ES-I3 (cell line): ENCODE results near the gene NALCN.

Source experiments
- H3K36me3 ChIP-seq: 2 replicates; pipeline ENCODE4 v1.6.1; 2013; ENCODE audit warnings: mild to moderate bottlenecking, low read length, control low read depth, moderate library complexity; ENCODE audit not compliant: insufficient read depth
- H3K4me1 ChIP-seq: 2 replicates; pipeline ENCODE4 v1.6.1; 2013; ENCODE audit warnings: mild to moderate bottlenecking, control low read depth, low read length; ENCODE audit not compliant: insufficient read depth
- H3K9ac ChIP-seq: 2 replicates; pipeline ENCODE4 v1.6.1; 2013; ENCODE audit warnings: low read depth, mild to moderate bottlenecking, low read length, moderate library complexity
- H3K9me3 ChIP-seq: 2 replicates; pipeline ENCODE4 v1.6.1; 2013; ENCODE audit warnings: mild to moderate bottlenecking, low read length, moderate library complexity; ENCODE audit not compliant: control insufficient read depth, insufficient read depth

NALCN gene

DNA sequence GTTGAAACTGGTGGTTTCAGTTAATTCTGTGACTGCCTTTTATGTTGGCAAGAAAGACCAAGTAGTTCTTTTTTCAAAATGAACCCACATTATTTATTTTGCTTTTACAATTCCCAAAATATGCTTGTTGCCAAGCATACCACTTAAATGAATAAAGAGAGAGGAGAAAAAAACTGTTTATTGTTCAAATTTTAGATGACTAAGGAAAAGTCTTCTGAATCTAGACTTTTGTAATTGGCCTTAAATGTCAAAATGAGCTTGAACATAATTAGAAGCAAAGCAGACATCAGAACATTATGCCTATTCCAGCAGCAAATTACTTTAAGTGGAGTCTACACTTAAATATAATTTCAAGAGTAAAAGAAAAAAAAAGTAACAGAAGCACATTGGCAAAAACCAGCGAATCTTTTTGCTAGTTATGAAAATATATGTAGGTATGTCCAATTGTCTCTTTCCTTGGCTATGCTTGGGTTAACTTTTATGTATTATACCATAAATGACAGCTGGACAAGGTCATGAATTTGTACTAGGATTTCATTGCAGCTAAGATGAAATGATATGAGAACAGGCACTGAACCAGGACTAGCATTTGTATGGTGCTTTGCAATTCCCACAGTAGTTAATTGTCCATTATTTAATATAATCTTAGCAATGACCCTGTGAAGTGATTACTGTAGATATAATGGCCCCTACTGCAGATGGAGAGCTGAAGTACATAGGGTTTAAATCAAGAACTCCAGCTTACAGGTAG is 211.9 kb downstream of the NALCN start:
- Histone ChIP-seq H3K9me3 (no peaks in the 10 kb centered on the region), H3K36me3 (no peaks in the 10 kb centered on the region), H3K9ac (no peak overlapping the region), H3K4me1 (no peaks in the 10 kb centered on the region)

DNA sequence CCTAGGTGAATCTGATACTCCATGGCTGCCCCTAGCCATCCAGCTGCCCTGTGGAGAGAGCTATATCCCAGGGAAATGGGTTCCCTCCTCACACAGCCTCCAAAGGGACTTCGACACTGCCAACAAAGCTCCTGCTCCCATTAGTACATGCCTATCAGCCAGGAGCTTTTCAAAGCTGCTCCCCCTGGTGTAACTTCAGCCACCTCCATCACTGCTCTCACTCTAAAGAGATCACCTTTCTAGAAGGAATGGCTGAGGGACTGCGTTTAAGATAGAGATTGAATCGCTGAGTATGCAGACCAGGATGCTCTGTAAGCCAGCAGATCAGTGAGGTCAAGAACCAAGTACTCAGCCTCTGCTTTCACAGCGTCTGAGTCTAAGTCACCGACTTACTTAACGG is 213.7 kb downstream of the NALCN start:
- Histone ChIP-seq H3K9ac (no peak overlapping the region), H3K4me1 (no peaks in the 10 kb centered on the region), H3K9me3 (no peaks in the 10 kb centered on the region), H3K36me3 (no peaks in the 10 kb centered on the region)

DNA sequence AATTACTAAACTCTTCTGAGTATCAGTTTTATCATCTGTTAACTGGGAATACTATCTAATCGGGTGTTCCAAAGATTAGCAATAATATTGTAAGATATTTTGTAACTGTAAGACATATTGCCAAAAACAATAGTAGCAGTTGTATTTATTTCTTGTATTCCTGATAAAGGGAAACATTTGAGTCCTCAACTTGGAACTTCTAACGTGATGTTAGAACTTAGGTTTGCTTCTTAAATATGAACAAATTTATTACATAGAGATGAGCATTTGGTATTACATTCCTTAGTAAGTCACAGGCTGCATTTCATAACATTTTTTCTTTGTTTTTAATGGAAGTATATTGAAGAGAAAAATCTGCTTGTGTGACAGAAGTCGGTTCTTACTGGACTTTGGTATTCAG is 225.3 kb downstream of the NALCN start:
- Histone ChIP-seq H3K9ac (no peak overlapping the region), H3K4me1 (no peaks in the 10 kb centered on the region), H3K9me3 (no peaks in the 10 kb centered on the region), H3K36me3 (no peaks in the 10 kb centered on the region)

DNA sequence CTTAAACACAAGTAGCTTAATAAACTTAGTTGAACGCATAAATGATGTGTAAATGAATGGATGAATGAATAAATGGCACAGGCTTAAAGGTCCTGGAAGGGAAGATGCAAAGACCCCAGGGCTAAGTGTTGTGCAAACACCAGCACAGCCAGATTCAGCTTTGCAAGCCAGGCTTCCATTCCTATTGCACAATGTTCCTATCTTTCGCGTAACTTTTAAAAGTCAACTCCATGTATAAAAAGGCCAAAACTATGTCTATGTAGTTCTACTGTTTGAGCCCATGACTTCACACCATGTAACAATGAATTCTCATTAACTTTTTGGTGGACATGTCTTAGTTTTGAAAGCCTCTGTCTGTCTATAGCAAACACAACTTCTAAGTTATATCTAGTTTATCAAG is 226.0 kb downstream of the NALCN start:
- Histone ChIP-seq H3K36me3 (no peaks in the 10 kb centered on the region), H3K9me3 (no peaks in the 10 kb centered on the region; the same call in 1 of the 2 replicates), H3K4me1 (no peaks in the 10 kb centered on the region; the same call in 1 of the 2 replicates), H3K9ac (no peak overlapping the region)

DNA sequence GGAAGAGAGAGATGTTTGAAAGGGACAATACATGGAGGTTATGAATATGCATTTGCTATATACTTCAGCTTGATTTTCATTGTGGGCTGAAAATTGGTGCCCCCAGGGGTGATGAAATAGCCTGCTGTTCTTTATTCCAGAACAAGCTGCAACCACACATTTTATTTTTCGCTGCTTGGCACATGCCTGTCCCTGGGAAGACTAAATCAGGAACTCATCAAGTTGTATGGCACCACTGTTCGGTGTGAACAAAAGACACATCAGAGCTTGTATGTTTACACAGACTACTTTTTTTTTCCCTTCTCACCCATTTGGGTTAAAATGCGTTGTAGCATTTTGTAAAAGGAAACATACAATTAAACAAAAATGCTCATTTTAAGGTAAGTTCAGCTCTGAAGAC is 230.7 kb downstream of the NALCN start:
- H3K36me3 ChIP-seq, result no peaks in the 10 kb centered on the region

DNA sequence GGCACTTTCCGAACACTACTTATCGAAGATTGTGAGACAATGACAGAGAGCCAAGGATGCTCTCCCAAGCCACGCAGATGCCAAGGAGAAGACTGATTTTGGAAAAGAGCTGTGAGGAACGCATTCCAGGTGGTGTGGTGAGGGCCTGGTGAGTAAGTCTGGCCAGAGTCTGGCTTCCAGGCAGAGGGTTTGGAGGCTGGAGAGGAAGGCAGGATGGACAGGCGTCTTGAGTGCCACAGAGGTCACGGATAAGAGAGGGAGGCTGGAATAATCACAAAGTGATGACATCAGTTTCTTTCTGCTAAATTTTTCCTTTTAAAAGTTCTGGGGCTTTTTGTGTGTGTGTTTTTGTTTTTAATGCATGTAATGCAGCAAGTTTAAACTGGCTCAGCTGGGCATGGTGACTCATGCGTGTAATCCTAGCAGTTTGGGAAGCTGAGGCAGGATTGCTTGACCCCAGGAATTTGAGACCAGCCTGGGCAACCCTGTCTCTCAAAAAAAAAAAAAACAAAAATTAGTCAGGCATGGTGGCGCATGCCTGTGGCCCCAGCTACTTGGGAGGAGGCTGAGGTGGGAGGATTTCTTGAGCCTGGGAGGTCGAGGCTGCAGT is 235.1 kb downstream of the NALCN start:
- Histone ChIP-seq H3K9me3 (no peaks in the 10 kb centered on the region; the same call in 1 of the 2 replicates), H3K9ac (no peak overlapping the region), H3K36me3 (no peaks in the 10 kb centered on the region), H3K4me1 (no peaks in the 10 kb centered on the region; the same call in 1 of the 2 replicates)

More for the DNA sequence above, 230.7 kb downstream of the NALCN start:
- no peaks in the 10 kb centered on the region; the same call in 1 of the 2 replicates for H3K4me1 ChIP-seq
- no peaks in the 10 kb centered on the region; the same call in 1 of the 2 replicates for H3K9me3 ChIP-seq
- H3K9ac ChIP-seq, result no peak overlapping the region

DNA sequence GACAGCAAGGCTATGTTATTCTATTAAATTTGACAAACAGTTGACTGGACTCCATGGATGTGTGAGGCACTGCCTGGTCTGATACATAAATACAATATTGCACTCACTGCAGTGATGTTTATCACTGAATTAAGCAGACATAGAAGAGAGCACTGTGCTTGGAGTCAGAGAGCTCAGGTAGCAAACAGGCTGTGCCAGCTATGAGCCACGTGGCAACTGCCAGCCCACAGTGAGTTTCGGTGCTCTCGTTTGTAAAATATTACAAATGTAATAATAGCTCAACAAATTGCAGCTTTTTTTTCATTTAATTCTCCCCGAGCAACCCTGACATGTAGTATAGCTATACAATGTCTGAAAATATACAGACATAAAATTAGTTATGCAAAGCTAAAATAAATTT is 237.3 kb downstream of the NALCN start:
- H3K9ac ChIP-seq, result no peak overlapping the region
- H3K9me3 ChIP-seq, result no peaks in the 10 kb centered on the region
- no peaks in the 10 kb centered on the region for H3K36me3 ChIP-seq
- no peaks in the 10 kb centered on the region for H3K4me1 ChIP-seq

DNA sequence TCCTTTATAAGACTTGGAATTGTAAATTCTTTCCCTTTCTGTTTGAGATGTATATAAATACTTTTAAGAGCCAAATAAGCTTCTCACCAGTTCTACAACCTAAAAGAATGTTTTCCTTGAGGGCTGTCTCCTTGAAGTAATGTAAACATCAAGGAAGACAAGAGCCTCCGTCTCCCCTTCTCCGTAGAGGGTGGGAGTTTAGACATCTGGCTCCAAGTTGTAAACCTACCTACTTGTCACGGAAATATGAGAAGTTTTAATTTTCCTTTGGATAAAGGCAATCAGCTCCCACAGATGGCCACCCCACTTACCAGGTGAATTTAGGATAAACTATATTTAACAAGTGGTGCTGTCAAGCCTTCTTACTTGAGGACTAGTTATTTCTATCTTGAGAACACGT is 237.9 kb downstream of the NALCN start:
- Histone ChIP-seq H3K4me1 (no peaks in the 10 kb centered on the region), H3K9me3 (no peaks in the 10 kb centered on the region), H3K9ac (no peak overlapping the region), H3K36me3 (no peaks in the 10 kb centered on the region)

DNA sequence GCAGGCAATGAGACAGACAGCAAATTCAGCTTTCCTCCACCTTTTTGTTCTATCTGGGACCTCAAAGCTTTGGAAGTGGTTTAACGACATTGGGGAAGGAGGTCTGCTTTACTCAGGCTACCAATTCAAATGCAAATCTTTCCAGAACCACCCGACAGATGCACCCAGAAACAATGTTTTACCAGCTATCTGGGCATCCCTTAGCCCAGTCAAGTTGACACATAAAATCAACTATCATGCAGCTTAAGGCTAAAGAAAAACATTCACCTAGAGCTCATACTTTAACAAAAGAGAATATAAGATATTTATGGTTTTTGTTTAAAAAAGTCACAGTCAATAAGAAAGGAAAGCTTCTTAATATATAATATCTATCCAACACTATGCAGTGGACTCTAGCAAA is 246.0 kb downstream of the NALCN start:
- Histone ChIP-seq H3K9me3 (no peaks in the 10 kb centered on the region), H3K4me1 (no peaks in the 10 kb centered on the region), H3K36me3 (no peaks in the 10 kb centered on the region), H3K9ac (no peak overlapping the region)

- no peaks in the 10 kb centered on the region for H3K36me3 ChIP-seq
- H3K9ac ChIP-seq, result no peak overlapping the region
- no peaks in the 10 kb centered on the region; the same call in 1 of the 2 replicates for H3K4me1 ChIP-seq
- H3K9me3 ChIP-seq, result no peaks in the 10 kb centered on the region
These were observed 259.0 kb downstream of the NALCN start for GRCh38 chr13:101157261-101157660.

DNA sequence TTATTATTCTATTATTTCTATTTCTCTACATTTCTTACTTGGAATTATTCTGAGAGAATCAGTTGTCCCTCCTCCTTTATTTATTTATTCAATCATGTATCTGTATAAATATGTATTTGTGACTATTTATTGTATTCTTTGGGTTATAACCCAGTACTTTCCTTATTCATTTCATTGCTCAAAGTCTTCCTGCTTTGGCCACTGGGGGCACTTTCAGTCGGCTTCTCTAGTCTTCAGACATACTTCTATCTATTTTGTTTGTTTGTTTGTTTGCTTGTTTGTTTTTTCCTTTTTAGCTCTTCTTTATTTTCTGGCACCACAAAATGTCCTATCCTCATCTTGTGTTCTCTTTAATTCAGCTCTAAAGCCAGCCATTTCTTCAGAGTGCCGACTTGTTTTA is 260.4 kb downstream of the NALCN start:
- no peaks in the 10 kb centered on the region for H3K9me3 ChIP-seq

GRCh38 chr13:101152184-101152583 is 264.1 kb downstream of the NALCN start:
- Histone ChIP-seq H3K4me1 (no peaks in the 10 kb centered on the region; the same call in 1 of the 2 replicates), H3K36me3 (no peaks in the 10 kb centered on the region), H3K9me3 (no peaks in the 10 kb centered on the region), H3K9ac (no peak overlapping the region)

More for the DNA sequence above, 260.4 kb downstream of the NALCN start:
- Histone ChIP-seq H3K36me3 (no peaks in the 10 kb centered on the region), H3K9ac (no peak overlapping the region), H3K4me1 (no peaks in the 10 kb centered on the region; the same call in 1 of the 2 replicates)

GRCh38 chr13:101150998-101151397 is 265.3 kb downstream of the NALCN start:
- Histone ChIP-seq H3K9me3 (no peaks in the 10 kb centered on the region), H3K4me1 (no peaks in the 10 kb centered on the region; the same call in 1 of the 2 replicates), H3K9ac (no peak overlapping the region), H3K36me3 (no peaks in the 10 kb centered on the region)

GRCh38 chr13:101149735-101150384 is 266.4 kb downstream of the NALCN start:
- Histone ChIP-seq H3K4me1 (no peaks in the 10 kb centered on the region; the same call in 1 of the 2 replicates), H3K36me3 (no peaks in the 10 kb centered on the region), H3K9me3 (no peaks in the 10 kb centered on the region), H3K9ac (no peak overlapping the region)
